ENCODE data around the gene GLB1L2.

DNA sequence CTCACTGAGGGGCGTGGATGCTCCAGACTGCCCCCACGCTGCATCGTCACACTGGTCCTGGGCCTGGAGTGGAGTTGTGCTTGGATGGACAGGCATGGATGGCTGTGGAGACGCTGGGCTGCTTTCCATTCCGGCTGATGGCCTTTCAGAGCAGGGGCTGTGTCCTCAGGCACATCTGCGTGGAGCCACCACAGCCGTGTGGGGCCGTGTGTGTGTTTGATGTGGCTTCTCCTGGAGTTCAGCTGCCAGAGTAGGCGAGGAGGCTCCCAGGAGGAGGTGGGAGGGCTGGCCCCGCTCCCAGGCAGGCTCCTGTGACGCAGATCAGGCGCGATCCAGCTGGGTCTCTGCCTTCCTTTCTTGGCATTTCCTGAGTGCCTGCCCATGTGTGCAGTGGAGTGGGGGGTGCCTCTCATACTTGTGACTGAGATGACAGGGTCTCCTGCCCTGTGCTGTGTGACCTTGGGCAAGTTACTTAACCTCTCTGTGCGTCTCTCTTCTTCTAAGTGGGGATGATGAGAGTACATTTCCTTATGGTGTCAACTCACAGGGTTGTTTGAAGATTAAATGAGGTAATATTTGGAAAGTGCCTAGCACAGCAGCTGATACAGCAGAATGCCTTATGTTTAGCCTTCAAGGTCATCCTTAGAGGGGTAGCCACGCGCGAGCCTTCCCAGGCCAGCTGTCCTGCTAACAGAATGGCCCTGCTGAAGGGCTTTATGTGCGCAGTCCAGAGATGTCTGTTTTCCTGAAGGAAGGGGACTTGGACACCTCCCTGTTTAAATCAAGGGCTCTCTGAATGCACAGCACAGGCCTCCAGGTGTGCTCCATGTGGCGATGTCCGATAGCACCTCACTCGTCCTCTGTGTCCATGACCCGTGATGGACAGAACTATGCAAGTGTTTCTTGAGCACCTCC, 33.5 kb downstream of the GLB1L2 start:
- TF ChIP-seq CTCF (IDR thresholded peaks at IDR 0.05), result no peak
- TF ChIP-seq POLR2AphosphoS5 (IDR thresholded peaks at IDR 0.05), result no peak

Measured in sigmoid colon (tissue), 4 donors.